DOHH2 (cell line): ENCODE data around the gene HIVEP2.

Experiments
- H3F3A ChIP-seq: fragments of 200-600 bp; sonication (generic), shearing (Covaris generic); 2 replicates; pipeline ENCODE4 v1.6.0; 2016; ENCODE audit warnings: antibody characterized with exemption, mild to moderate bottlenecking; ENCODE audit not compliant: control insufficient read depth, insufficient read depth
- H3K27ac ChIP-seq: fragments of 200-600 bp; sonication (generic); 2 replicates; pipeline ENCODE4 v1.5.1; 2014; ENCODE audit warnings: low read depth, mild to moderate bottlenecking, low read length, moderate library complexity
- H3K27me3 ChIP-seq: fragments of 200-600 bp; sonication (generic); 2 replicates; pipeline ENCODE4 v1.6.1; 2014; ENCODE audit warnings: mild to moderate bottlenecking, low read length, mixed read lengths; ENCODE audit not compliant: control insufficient read depth
- H3K36me3 ChIP-seq: fragments of 200-600 bp; sonication (generic); 2 replicates; pipeline ENCODE4 v1.6.1; 2014; ENCODE audit warnings: mild to moderate bottlenecking, low read length, moderate library complexity, mixed read lengths; ENCODE audit not compliant: control insufficient read depth
- H3K4me1 ChIP-seq: fragments of 200-600 bp; sonication (generic); 2 replicates; pipeline ENCODE4 v1.6.1; 2014; ENCODE audit warnings: mild to moderate bottlenecking, low read length, mixed read lengths; ENCODE audit not compliant: control insufficient read depth
- H3K4me2 ChIP-seq: fragments of 200-600 bp; sonication (generic); 2 replicates; pipeline ENCODE4 v1.6.0; 2014; ENCODE audit warnings: mild to moderate bottlenecking, low read length, moderate library complexity
- H3K4me3 ChIP-seq: fragments of 200-600 bp; sonication (generic); 2 replicates; pipeline ENCODE4 v1.5.1; 2014; ENCODE audit warnings: mild to moderate bottlenecking, low read length, mixed read lengths
- H3K79me2 ChIP-seq: fragments of 200-600 bp; sonication (generic); 2 replicates; pipeline ENCODE4 v1.6.1; 2014; ENCODE audit warnings: mild to moderate bottlenecking, low read length, mixed read lengths; ENCODE audit not compliant: control insufficient read depth
- H3K9me2 ChIP-seq: fragments of 200-600 bp; sonication (generic); replicated peaks from 2 replicates; pipeline ENCODE4 v1.6.1; 2014; ENCODE audit warnings: mild to moderate bottlenecking, low read length, mixed read lengths; ENCODE audit not compliant: control insufficient read depth
- H3K9me3 ChIP-seq: fragments of 200-600 bp; sonication (generic); 2 replicates; pipeline ENCODE4 v1.6.1; 2014; ENCODE audit warnings: antibody characterized with exemption, low read length, mixed read lengths; ENCODE audit not compliant: control insufficient read depth, insufficient read depth
- H4K20me1 ChIP-seq: fragments of 200-600 bp; sonication (generic); 2 replicates; pipeline ENCODE4 v1.6.0; 2014; ENCODE audit warnings: low read depth, mild to moderate bottlenecking, antibody characterized with exemption, low read length, moderate library complexity; ENCODE audit not compliant: control insufficient read depth, insufficient read depth
- EZH2phosphoT487 ChIP-seq: fragments of 200-600 bp; sonication (generic); IDR thresholded peaks from 2 replicates; pipeline ENCODE4 v1.6.1; 2017; ENCODE audit warnings: borderline replicate concordance, mild to moderate bottlenecking, antibody characterized with exemption, low read length, moderate library complexity, mixed read lengths
- TF ChIP-seq, protein P1 (sequence below): fragments of 200-600 bp; sonication (generic); IDR thresholded peaks from one replicate; pipeline ENCODE4 v1.5.1; 2014; ENCODE audit warnings: antibody characterized with exemption, mild to moderate bottlenecking, low read depth, low read length; ENCODE audit not compliant: poor library complexity, severe bottlenecking

The HIVEP2 gene

DNA sequence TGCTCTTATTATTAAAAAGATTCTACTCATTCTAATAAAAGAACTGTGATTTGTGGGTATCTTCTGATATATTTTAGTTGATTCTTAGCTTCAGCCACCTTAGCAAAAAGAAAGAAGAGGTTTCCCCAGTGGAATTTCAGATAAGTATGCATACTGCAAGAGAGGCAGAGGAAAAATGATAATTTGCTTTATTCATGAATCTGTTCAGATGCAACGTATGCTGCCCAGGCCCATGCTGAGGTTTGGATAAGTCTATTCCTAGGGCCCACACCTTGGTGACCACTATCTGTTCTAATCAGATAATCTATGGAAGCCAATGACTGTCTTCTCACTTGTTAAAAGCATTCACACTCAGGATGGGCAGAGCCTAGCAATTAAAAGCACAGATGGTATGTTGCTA lies 194.0 kb downstream of the HIVEP2 start:
- Histone ChIP-seq H3K4me1 (peaks cover 3% of the 10 kb centered on the region; the same call in 1 of the 2 replicates), H3K9me3 (no peaks in the 10 kb centered on the region), H3K27ac (no peak overlapping the region), H3K27me3 (no peaks in the 10 kb centered on the region), H4K20me1 (no peaks in the 10 kb centered on the region), H3K9me2 (no peaks in the 10 kb centered on the region), H3K4me2 (no peak overlapping the region), H3F3A (no peaks in the 10 kb centered on the region), H3K79me2 (no peaks in the 10 kb centered on the region), H3K36me3 (peaks cover 13% of the 10 kb centered on the region), H3K4me3 (no peak overlapping the region)
- TF ChIP-seq EZH2phosphoT487: no peak
- TF ChIP-seq, protein P1, sequence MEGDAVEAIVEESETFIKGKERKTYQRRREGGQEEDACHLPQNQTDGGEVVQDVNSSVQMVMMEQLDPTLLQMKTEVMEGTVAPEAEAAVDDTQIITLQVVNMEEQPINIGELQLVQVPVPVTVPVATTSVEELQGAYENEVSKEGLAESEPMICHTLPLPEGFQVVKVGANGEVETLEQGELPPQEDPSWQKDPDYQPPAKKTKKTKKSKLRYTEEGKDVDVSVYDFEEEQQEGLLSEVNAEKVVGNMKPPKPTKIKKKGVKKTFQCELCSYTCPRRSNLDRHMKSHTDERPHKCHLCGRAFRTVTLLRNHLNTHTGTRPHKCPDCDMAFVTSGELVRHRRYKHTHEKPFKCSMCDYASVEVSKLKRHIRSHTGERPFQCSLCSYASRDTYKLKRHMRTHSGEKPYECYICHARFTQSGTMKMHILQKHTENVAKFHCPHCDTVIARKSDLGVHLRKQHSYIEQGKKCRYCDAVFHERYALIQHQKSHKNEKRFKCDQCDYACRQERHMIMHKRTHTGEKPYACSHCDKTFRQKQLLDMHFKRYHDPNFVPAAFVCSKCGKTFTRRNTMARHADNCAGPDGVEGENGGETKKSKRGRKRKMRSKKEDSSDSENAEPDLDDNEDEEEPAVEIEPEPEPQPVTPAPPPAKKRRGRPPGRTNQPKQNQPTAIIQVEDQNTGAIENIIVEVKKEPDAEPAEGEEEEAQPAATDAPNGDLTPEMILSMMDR: no peak

DNA sequence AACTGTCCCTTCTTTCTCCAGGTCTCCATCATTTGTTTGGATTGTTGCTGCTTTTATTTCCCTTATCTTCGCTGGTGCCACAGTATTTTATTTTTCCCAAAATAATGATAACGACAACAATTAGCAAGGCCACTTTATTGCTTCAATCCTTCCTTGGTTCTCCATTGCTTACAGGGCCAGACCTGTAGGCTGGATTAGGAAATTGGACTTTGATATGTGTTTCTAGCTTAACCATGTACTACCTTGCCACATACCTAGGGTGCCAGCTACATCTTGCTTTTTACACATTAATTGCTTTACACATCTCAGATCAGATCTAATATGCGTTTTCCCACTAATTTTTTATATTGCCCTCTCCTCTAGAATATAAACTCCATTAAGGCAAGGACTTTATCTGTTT lies 195.4 kb downstream of the HIVEP2 start:
- Histone ChIP-seq H3K4me1 (peaks cover 3% of the 10 kb centered on the region; the same call in 1 of the 2 replicates), H3K4me2 (no peak overlapping the region), H3K79me2 (no peaks in the 10 kb centered on the region), H3K9me3 (no peaks in the 10 kb centered on the region), H3K9me2 (no peaks in the 10 kb centered on the region), H3K27me3 (no peaks in the 10 kb centered on the region), H3F3A (no peaks in the 10 kb centered on the region), H3K4me3 (no peak overlapping the region), H3K36me3 (peaks cover 8% of the 10 kb centered on the region), H3K27ac (no peak overlapping the region), H4K20me1 (no peaks in the 10 kb centered on the region)
- no peak for TF ChIP-seq EZH2phosphoT487
- TF ChIP-seq, protein P1: no peak

DNA sequence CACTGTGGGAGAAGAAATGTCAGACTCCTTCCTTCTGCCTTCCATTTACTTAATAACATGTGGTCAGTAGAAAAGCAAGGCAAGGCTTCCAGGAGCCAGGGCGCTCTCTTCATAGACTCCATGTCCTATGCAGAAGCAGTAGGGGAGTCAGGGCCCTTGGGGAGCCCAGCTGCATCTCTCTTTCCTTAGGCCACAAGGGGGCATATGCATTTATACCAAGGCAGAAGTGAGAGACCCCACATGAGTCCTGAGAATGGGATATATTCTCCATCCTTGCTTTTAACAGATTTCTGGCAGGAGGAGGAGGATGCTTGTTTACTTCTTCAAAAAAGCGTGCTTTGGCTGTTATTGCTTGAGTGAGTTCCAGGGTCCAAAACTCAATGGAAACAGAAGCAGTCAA lies 198.5 kb downstream of the HIVEP2 start:
- Histone ChIP-seq H3K9me3 (no peaks in the 10 kb centered on the region), H3K4me3 (no peak overlapping the region), H3K9me2 (no peaks in the 10 kb centered on the region), H3K27me3 (peaks cover 3% of the 10 kb centered on the region), H3K79me2 (no peaks in the 10 kb centered on the region), H3K4me2 (no peak overlapping the region), H3F3A (no peaks in the 10 kb centered on the region), H3K27ac (no peak overlapping the region), H4K20me1 (no peaks in the 10 kb centered on the region), H3K36me3 (no peaks in the 10 kb centered on the region), H3K4me1 (peaks cover 3% of the 10 kb centered on the region; the same call in 1 of the 2 replicates)
- TF ChIP-seq, protein P1: peak; percentile 76
- no peak for TF ChIP-seq EZH2phosphoT487

DNA sequence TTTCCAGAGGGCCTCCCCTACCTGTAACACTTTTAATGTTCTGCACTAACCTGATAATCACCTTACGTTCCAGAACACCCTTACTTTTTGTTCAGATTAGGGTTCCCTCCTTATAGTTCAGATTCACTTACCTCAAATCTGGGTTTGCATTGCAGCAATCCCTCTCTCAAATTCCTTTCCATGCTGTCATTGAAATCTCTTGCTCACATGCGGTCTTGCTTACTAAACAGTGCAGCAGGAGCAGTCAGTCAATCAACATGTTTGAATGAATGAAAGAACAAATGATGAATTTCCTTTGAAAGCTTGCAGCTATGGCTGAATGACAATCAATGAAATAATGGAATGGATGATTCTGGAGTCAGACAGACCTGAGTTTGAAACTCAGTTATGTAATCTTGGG lies 200.1 kb downstream of the HIVEP2 start:
- Histone ChIP-seq H3K27ac (no peak overlapping the region), H3K36me3 (no peaks in the 10 kb centered on the region)
- no peak for TF ChIP-seq EZH2phosphoT487
- TF ChIP-seq, protein P1: no peak

More for the DNA sequence above, 200.1 kb downstream of the HIVEP2 start:
- Histone ChIP-seq H3F3A (no peaks in the 10 kb centered on the region), H3K9me2 (no peaks in the 10 kb centered on the region), H4K20me1 (no peaks in the 10 kb centered on the region), H3K79me2 (no peaks in the 10 kb centered on the region), H3K4me3 (no peak overlapping the region), H3K4me2 (no peak overlapping the region), H3K27me3 (peaks cover 3% of the 10 kb centered on the region), H3K9me3 (no peaks in the 10 kb centered on the region), H3K4me1 (peaks cover 3% of the 10 kb centered on the region; the same call in 1 of the 2 replicates)
